ENCODE data around the gene PKD2L1.

DNA sequence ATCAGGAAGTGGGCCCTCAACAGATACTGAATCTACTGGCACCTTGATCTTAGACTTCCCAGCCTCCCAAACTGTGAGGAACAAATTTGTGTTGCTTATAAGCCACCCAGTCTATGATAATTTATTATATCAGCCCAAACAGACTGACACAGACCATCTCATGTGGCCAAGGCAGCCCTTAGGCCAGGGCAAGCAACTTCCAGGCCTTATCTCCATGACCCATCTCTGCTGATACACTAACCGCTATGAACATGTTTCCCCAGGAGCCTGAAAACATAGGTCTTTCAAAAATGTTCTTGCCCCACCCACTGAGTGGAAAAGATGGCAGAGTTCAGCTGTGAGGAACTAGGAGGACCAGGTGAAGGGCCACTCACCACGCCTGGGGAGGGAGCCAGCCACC is 40.4 kb downstream of the PKD2L1 start:
- TF ChIP-seq, protein P1, sequence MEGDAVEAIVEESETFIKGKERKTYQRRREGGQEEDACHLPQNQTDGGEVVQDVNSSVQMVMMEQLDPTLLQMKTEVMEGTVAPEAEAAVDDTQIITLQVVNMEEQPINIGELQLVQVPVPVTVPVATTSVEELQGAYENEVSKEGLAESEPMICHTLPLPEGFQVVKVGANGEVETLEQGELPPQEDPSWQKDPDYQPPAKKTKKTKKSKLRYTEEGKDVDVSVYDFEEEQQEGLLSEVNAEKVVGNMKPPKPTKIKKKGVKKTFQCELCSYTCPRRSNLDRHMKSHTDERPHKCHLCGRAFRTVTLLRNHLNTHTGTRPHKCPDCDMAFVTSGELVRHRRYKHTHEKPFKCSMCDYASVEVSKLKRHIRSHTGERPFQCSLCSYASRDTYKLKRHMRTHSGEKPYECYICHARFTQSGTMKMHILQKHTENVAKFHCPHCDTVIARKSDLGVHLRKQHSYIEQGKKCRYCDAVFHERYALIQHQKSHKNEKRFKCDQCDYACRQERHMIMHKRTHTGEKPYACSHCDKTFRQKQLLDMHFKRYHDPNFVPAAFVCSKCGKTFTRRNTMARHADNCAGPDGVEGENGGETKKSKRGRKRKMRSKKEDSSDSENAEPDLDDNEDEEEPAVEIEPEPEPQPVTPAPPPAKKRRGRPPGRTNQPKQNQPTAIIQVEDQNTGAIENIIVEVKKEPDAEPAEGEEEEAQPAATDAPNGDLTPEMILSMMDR (IDR thresholded peaks at IDR 0.05), result no peak
- no peak for TF ChIP-seq POLR2A (IDR thresholded peaks at IDR 0.05)
- TF ChIP-seq POLR2AphosphoS5 (IDR thresholded peaks at IDR 0.05), result no peak

Measured in prostate gland (tissue), 2 donors.